Right lobe of liver (tissue), 6 donors: ENCODE data around the gene CA6. TPM values are rescaled to one million over a fixed set of nuclear protein-coding genes. Genes with fewer than 3 reads are reported as not detected.

Source experiments
- ATAC-seq, 4 donors: fragments of 200-7000 bp; cut with Tn5 transposase; one replicate each; pipeline ENCODE4 v1.9.1; 2020; ENCODE audit warnings: mild to moderate bottlenecking in 4 of 4, moderate library complexity in 4 of 4
- DNase-seq, 3 donors: peaks; one replicate each; pipeline ENCODE4 v3.0.0-alpha.2; 2020
- H3K27ac ChIP-seq, 3 donors: fragments of 200-600 bp; one replicate each; pipeline ENCODE4 v1.8.0; 2022
- H3K27me3 ChIP-seq, 2 donors: fragments of 200-600 bp; one replicate each; pipeline ENCODE4 v1.8.0; 2022
- H3K36me3 ChIP-seq, 4 donors: fragments of 200-600 bp; sonication (generic) in 1 of 4; one replicate each; pipeline versions ENCODE4 v1.5.1 to v1.8.0; 2017 to 2022; ENCODE audit warnings: control low read depth in 1 of 4
- H3K4me1 ChIP-seq, 4 donors: fragments of 200-600 bp; sonication (generic) in 1 of 4; one replicate each; pipeline versions ENCODE4 v1.5.1 to v1.8.0; 2017 to 2022; ENCODE audit warnings: control low read depth in 1 of 4
- H3K4me3 ChIP-seq, 3 donors: fragments of 200-600 bp; one replicate each; pipeline ENCODE4 v1.8.0; 2022
- H3K9me3 ChIP-seq, 4 donors: fragments of 200-600 bp; sonication (generic) in 1 of 4; one replicate each; pipeline versions ENCODE4 v1.5.1 to v1.8.0; 2017 to 2022; ENCODE audit warnings: control low read depth in 1 of 4
- POLR2A ChIP-seq: fragments of 450-650 bp; IDR thresholded peaks from one replicate; pipeline ENCODE4 v1.6.1; 2017; ENCODE audit warnings: antibody characterized with exemption, mild to moderate bottlenecking
- WGBS: methylation state at CpG from one replicate; pipeline ENCODE4 v1.1.6; 2018; ENCODE audit warnings: low coverage, low lambda C conversion rate; ENCODE audit not compliant: insufficient coverage; ENCODE audit errors: missing lambda C conversion rate; 5-methylcytosine and 5-hydroxymethylcytosine counted together
- intact Hi-C, 2 donors: fragments of 100-400 bp; cut with DNase I; formaldehyde crosslinking; loops; one replicate each; pipeline versions ENCODE4 v1.11.2 to v1.14.1; 2022
- total RNA-seq, 6 experiments: library from RNA; depleted of rRNA in 2 of 6; stranded (reverse); fragments of >200 nt in 2 of 6; fragmentation: NEBNext Ultra II Directional in 3 of 6; extraction: Animal tissue kit (Norgen Biotek cat#: 25700) in 3 of 6; gene quantifications; one replicate each; pipeline versions ENCODE4 v1.1.0 to v1.2.4, GENCODE V29; 2016 to 2023
- TF ChIP-seq, protein P1 (sequence below), 4 donors: fragments of 200-600 bp in 3 of 4; fragments of 450-650 bp in 1 of 4; IDR thresholded peaks; one replicate each; pipeline versions ENCODE4 v1.5.1 to v1.8.0; 2016 to 2022; ENCODE audit warnings: antibody characterized with exemption in 4 of 4, mild to moderate bottlenecking in 2 of 4
- donor health status: DM: no; HTN: yes; CAD: no.
- donor health status: DM: no; HTN: no; CAD: no.
- donor health status: DM: no; HTN: no; CAD: no.
- donor health status: DM: no; HTN: yes; CAD: no.
- donor health status: DM: no; HTN: yes; CAD: no.

Gene CA6
- total RNA-seq, 6 experiments from 2014 or later: not detected

DNA sequence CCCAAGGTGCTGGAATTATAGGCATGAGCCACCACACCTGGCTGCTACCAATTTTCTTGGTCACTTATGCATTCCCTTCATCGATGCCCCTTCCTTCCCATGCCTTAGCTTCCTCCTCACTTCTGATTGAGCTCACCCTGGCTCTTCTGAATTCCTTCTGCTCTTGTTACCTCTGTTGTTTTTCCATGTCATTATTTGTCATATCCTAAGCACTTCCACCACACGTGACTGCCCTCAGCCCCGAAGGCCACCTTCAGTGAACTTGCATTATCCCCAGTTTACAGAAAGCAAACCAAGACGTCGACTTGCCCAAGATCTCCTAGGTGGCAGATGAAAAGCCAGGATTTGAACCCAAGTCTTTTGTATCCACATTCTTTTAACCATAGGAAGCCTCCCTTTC lies 30.7 kb downstream of the CA6 start:
- ATAC-seq (no peak), DNase-seq (no peak)
- intact Hi-C loops: loop anchor here in 1 of 2 donors (10.0 kb wide), 1 partner anchor 52 kb away; no protein-coding TSS in a partner anchor
- no peaks in the 10 kb centered on the region for H3K9me3 ChIP-seq
- TF ChIP-seq, protein P1, sequence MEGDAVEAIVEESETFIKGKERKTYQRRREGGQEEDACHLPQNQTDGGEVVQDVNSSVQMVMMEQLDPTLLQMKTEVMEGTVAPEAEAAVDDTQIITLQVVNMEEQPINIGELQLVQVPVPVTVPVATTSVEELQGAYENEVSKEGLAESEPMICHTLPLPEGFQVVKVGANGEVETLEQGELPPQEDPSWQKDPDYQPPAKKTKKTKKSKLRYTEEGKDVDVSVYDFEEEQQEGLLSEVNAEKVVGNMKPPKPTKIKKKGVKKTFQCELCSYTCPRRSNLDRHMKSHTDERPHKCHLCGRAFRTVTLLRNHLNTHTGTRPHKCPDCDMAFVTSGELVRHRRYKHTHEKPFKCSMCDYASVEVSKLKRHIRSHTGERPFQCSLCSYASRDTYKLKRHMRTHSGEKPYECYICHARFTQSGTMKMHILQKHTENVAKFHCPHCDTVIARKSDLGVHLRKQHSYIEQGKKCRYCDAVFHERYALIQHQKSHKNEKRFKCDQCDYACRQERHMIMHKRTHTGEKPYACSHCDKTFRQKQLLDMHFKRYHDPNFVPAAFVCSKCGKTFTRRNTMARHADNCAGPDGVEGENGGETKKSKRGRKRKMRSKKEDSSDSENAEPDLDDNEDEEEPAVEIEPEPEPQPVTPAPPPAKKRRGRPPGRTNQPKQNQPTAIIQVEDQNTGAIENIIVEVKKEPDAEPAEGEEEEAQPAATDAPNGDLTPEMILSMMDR (IDR thresholded peaks at IDR 0.05): no peak
- no peak for TF ChIP-seq POLR2A
- H3K4me3 ChIP-seq: no peak overlapping the region
- H3K4me1 ChIP-seq: no peaks in the 10 kb centered on the region
- no peaks in the 10 kb centered on the region for H3K36me3 ChIP-seq
- no peaks in the 10 kb centered on the region for H3K27me3 ChIP-seq
- H3K27ac ChIP-seq: no peak overlapping the region
- WGBS: 66% methylated on average over 5 of the region's 5 CpGs

DNA sequence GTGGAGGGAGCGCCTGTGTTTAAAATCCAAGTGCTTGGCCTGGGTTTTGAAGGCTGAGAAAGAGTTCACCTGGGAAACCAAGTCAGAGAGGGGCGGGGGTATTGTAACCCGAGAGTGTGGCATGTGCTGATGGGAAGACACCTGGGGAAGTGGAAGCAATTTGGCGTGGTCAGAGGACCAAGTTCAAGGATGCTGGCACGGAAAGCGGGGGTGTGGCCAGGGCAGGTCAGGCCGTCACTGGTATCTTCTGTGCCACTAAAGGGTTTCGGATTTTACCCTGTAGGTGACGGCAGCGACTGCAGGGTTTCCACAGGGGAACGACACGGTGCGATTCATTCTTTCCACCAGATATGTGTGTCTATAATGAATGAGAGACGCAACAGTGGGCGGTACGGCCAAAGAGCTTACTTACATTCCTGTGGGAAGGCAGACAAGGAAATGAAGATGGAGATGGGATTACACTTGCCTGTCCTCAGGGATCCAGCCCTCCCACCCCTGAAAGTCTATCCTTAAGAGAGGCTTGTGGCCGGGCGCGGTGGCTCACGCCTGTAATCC lies 31.3 kb downstream of the CA6 start:
- Histone ChIP-seq H3K36me3 (no peaks in the 10 kb centered on the region), H3K9me3 (no peaks in the 10 kb centered on the region), H3K27ac (no peak overlapping the region), H3K4me3 (no peak overlapping the region), H3K4me1 (no peaks in the 10 kb centered on the region), H3K27me3 (no peaks in the 10 kb centered on the region)
- WGBS: 62% methylated on average over 8 of the region's 20 CpGs
- no peak for ATAC-seq
- intact Hi-C loops: loop anchor here in 1 of 2 donors (10.0 kb wide), 1 partner anchor 52 kb away; no protein-coding TSS in a partner anchor
- DNase-seq: no peak
- TF ChIP-seq, protein P1 (IDR thresholded peaks at IDR 0.05): no peak
- TF ChIP-seq POLR2A: no peak

DNA sequence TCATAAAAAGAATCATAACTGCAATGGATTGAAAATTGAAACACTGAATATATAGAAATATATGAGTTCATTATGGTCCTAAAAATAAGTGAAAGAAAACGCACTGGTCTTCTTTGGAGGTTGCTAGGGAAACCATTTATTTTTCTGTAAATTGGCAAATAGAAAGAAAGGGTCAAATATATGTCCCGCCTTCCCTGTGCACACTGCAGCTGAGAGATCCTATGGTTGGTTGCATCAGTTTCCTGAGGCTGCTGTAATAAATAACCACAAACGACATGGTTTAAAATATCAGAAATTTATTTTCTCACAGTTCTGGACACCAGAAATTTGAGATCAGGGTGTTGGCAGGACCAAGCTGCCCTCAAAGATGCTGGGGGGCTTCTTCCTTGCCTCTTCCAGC lies 35.0 kb downstream of the CA6 start:
- no peaks in the 10 kb centered on the region for H3K9me3 ChIP-seq
- DNase-seq: no peak
- WGBS: 70% methylated on average over 3 of the region's 3 CpGs
- H3K27ac ChIP-seq: no peak overlapping the region
- H3K4me3 ChIP-seq: no peak overlapping the region
- ATAC-seq: no peak
- H3K36me3 ChIP-seq: no peaks in the 10 kb centered on the region
- TF ChIP-seq, protein P1 (IDR thresholded peaks at IDR 0.05): no peak
- no peak for TF ChIP-seq POLR2A
- intact Hi-C loops: no loop called here
- no peaks in the 10 kb centered on the region for H3K27me3 ChIP-seq
- no peaks in the 10 kb centered on the region for H3K4me1 ChIP-seq

DNA sequence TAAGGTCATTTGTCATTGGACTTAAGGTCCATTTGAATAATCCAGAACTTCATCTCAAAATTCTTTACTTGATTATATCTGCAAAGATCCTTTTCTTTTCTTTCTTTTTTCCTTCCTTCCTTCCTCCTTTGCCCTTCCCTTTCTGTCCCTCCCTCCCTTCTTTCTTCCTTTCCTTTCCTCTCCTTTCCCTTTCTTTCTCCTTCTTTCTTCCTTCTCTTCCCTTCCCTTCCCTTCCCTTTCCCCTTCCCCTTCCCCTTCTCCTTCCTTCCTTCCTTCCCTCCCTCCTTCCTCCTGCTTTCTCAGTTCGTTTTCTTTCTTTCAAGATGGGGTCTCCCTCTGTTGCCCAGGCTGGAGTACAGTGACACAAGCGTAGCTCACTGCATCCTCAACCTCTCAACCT lies 35.5 kb downstream of the CA6 start:
- no peak overlapping the region for H3K27ac ChIP-seq
- WGBS: 55% methylated on average over 2 of the region's 2 CpGs
- intact Hi-C loops: no loop called here

More for the DNA sequence above, 35.5 kb downstream of the CA6 start:
- Histone ChIP-seq H3K4me1 (no peaks in the 10 kb centered on the region), H3K36me3 (no peaks in the 10 kb centered on the region), H3K27me3 (no peaks in the 10 kb centered on the region), H3K9me3 (no peaks in the 10 kb centered on the region), H3K4me3 (no peak overlapping the region)
- ATAC-seq (no peak), DNase-seq (no peak)
- TF ChIP-seq, protein P1 (IDR thresholded peaks at IDR 0.05): no peak
- TF ChIP-seq POLR2A: no peak
